ENCODE data around the gene CTU1.

DNA sequence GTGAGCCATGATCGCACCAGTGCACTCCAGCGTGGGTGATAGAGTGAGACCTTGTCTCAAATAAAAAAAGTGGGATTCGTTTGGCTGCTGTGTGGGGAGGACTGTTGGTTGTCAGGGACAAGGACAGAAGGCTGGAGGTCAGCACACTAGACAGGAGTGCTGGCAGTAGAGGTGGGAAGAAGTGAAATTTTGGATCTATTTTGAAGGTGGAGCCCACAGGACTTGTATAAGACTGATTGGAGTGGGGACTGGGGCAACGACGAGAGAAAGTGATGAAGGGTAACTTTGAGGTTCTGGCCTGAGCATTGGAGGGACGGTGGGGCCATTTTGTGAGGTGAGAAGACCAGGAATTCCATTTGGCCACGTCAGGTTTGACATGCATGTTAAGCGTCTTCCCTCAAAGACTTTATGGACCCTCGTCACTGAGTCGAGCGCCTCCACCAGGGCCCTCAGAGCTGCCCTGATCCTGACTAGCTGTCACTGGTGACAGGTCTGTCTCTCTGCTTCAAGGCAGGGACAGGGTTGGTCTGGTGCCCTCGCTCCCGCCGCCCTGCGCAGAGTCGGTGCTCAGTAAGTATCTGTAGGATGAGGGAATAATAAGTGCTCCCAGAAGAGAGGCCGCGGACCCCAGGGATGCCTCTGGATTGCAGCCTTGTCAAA lies 673 bp downstream of the CTU1 start:
- TF ChIP-seq, protein P1, sequence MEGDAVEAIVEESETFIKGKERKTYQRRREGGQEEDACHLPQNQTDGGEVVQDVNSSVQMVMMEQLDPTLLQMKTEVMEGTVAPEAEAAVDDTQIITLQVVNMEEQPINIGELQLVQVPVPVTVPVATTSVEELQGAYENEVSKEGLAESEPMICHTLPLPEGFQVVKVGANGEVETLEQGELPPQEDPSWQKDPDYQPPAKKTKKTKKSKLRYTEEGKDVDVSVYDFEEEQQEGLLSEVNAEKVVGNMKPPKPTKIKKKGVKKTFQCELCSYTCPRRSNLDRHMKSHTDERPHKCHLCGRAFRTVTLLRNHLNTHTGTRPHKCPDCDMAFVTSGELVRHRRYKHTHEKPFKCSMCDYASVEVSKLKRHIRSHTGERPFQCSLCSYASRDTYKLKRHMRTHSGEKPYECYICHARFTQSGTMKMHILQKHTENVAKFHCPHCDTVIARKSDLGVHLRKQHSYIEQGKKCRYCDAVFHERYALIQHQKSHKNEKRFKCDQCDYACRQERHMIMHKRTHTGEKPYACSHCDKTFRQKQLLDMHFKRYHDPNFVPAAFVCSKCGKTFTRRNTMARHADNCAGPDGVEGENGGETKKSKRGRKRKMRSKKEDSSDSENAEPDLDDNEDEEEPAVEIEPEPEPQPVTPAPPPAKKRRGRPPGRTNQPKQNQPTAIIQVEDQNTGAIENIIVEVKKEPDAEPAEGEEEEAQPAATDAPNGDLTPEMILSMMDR (conservative IDR thresholded peaks at IDR 0.05) = no peak
- no peak for TF ChIP-seq ZFX (IDR thresholded peaks at IDR 0.05)
